GM12891 (cell line): Measurements from ENCODE around the gene RPL10.
A peak's percentile ranks its signal among the peaks of the same experiment; 100 is the strongest.

ENCODE experiments used
- PAX5 ChIP-seq: IDR thresholded peaks from 2 replicates; pipeline ENCODE4 v1.6.1; 2011; ENCODE audit warnings: low read length, moderate library complexity, mild to moderate bottlenecking; ENCODE audit not compliant: insufficient read depth, severe bottlenecking
- POLR2A ChIP-seq: IDR thresholded peaks from 2 replicates; pipeline ENCODE4 v1.6.1; 2011; ENCODE audit warnings: low read depth, low read length, control low read depth
- POLR2AphosphoS5 ChIP-seq: IDR thresholded peaks from 2 replicates; pipeline ENCODE4 v1.6.1; 2011; ENCODE audit warnings: low read depth, low read length, control low read depth
- POU2F2 ChIP-seq: IDR thresholded peaks from 2 replicates; pipeline ENCODE4 v1.6.1; 2011; ENCODE audit warnings: low read depth, mild to moderate bottlenecking, control low read depth, low read length, moderate library complexity
- SPI1 ChIP-seq: IDR thresholded peaks from 2 replicates; pipeline ENCODE4 v1.6.1; 2011; ENCODE audit warnings: low read depth, low read length, control low read depth
- TAF1 ChIP-seq: IDR thresholded peaks from 2 replicates; pipeline ENCODE4 v1.6.1; 2011; ENCODE audit warnings: low read depth, low read length, control low read depth

GRCh38 chrX:154436983-154437752, 39.0 kb downstream of the RPL10 start, which contains the start of gene GDI1:
- no peak for TF ChIP-seq POLR2A
- TF ChIP-seq POLR2AphosphoS5: no peak
- TF ChIP-seq POU2F2: no peak
- TF ChIP-seq TAF1: 0 out of 2 replicates have a peak, but pooled peaks have one; percentile 42
- TF ChIP-seq SPI1: no peak
- TF ChIP-seq PAX5: no peak
